CD4-positive, alpha-beta T cell treated with Interferon gamma for 1 hour (primary cell): ENCODE results near the gene C6orf89.
A peak's percentile ranks its signal among the peaks of the same experiment; 100 is the strongest.

Experiments
- DNase-seq: peaks from one replicate; pipeline ENCODE4 v3.0.0-alpha.2; 2020

Gene C6orf89

GRCh38 chr6:36954262-36954931 is 68.6 kb downstream of the C6orf89 start, which contains the start of gene PI16:
TSS of gene PI16 (plus strand) at chr6:36954738. CDS start at chr6:36954761, 23 bp downstream.
- no peak for DNase-seq

DNA sequence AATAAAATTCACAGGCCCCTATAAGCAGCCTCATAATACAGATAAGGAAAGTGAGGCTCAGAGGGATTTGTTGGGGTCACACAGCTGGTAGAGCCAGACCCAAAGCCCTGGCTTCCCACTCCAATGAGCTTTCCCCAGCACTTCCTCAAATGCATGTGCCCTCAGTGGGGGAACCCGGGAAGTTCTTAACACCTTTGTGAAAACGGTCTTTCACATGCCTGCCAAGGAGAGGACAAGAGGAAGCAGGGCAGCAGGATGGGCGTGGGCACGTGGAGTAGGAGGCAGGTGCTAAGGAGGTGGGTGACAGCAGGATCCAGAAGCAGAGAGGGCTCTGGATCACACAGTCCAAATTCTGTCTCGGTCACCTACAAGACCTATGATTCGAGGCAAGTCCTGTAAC is 69.4 kb downstream of the C6orf89 start:
- DNase-seq, result no peak

- no peak for DNase-seq
Measured at GRCh38 chr6:36955671-36956445, 70.1 kb downstream of the C6orf89 start.

GRCh38 chr6:36956446-36956820 is 70.7 kb downstream of the C6orf89 start:
- no peak for DNase-seq

DNA sequence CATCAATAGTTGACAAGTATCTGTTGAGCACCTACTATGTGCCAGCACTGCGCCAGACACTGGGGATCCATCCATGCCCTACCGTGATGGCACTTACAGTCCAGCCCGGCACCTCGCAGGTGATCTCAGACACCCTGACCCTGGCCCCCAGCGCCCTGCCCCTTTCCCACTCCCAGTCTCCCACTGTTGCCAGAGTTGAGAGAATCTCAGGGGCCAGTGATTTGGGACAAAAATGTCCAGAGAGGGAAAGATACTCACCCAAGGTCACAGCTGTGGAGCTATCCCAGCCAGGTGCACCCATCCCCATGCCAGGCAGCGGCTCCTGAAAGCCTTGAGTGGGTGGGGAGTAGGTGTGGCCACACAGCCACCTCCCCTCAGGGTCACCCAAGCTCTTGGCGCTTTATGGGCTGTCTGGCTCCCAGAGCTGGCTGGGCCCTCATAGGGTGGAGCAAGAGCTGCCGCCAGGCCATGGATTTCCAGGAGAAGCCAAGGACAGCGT is 72.1 kb downstream of the C6orf89 start:
- no peak for DNase-seq

DNA sequence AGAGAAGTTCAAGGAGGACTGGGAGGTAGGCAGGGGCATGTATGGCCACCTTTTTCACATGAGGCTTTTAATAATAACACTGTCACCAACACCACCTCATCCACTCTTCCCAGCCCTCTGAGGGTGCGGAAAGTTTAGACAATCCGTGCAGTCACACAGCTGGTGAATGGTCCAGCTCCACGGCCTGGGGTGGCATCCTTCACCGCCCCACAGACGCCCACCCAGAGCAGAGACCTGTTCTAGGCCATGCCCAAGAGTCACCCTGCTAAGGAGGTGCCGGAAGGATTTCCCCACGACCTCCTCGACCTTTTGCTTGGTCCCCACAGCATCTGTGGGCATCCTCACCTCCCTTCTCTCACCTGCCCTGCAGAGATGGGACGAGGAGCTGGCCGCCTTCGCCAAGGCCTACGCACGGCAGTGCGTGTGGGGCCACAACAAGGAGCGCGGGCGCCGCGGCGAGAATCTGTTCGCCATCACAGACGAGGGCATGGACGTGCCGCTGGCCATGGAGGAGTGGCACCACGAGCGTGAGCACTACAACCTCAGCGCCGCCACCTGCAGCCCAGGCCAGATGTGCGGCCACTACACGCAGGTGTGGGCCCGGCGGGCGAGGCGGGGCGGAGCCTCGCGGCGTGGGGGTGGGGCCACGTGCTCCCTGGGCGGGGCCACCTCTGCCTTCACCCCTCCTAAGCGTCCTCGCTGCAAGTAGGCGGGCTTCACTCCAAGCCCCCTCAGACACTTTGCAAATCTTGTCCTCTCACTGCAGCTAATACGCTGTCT is 73.2 kb downstream of the C6orf89 start:
- no peak for DNase-seq

DNA sequence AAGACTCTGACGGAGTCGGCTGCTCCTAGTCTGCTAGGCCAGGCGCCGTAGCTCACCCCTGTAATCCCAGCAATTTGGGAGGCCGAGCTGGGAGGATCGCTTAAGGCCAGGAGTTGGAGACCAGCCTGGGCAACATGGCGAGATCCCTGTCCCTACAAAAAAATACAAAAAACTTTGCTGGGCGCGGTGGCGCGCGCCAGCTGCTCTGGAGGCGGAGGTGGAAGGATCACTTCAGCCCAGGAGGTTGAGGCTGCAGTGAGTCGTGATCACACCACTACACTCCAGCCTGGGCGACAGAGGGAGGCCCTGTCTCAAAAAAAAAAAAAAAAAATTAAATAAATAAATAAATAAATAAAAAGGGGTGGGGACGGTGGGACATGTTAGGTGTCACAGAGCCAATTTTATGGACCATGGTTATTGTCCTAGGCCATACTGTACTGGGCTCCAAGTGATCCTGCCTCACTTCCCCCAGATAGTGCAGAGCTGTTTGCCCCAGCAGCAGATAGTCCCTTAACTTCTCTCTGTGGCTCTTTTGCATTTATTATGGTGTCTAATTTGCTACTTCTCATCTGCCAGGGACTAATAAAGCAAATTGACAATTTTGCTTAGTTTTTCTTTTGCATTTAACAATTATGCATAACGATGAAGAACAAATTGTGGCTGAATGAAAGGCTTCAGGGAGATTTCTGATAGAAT is 74.0 kb downstream of the C6orf89 start:
- no peak for DNase-seq

- no peak for DNase-seq
Measured at GRCh38 chr6:36961441-36962435, 76.0 kb downstream of the C6orf89 start.

GRCh38 chr6:36962874-36963273 is 77.1 kb downstream of the C6orf89 start:
- DNase-seq, result peak; percentile 89

- peak; percentile 36 for DNase-seq
Measured at GRCh38 chr6:36963451-36964290, 77.9 kb downstream of the C6orf89 start.

- DNase-seq, result no peak
Measured at GRCh38 chr6:36964349-36964748, 78.6 kb downstream of the C6orf89 start.

DNA sequence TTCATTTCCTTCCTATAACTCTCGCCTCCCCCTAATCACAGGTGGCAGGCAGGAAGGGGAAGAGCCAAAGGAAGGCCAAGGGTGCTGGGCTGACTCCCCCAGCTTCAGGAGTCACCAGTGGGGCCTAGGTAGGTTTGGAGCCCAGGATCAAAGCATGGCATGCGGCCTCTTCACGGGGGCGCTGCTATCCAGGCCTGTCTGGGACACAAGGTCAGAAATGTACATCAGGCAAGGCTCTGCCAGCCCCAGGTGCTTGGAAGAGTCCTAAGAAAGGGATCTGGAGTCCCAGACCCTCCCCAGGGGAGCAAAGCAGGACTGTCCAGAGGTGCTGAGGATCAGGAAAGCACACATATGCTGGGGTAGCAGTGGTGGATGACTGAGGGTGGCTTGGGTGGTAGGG is 79.2 kb downstream of the C6orf89 start:
- DNase-seq, result no peak

DNA sequence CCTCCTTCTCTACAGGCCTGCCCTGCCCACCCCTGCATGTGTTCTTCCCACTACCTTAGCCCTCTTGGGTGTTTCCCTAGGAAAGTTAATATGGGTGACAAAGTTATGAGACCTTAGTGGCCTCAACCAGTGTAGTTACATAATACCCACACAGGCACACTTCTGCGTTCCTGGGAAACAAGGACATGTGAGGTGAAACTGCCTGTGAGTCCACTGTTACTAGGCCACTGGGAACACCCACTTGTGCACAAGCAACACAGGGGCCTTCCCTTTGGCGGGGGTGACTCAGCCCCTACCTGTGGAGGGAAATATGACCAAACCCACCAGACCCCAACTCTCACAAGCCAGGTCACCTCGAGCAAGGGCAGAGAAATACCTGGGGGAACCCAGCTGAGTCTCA is 81.5 kb downstream of the C6orf89 start:
- DNase-seq, result no peak

- DNase-seq, result no peak
Measured at GRCh38 chr6:36967757-36968156, 82.0 kb downstream of the C6orf89 start.

DNA sequence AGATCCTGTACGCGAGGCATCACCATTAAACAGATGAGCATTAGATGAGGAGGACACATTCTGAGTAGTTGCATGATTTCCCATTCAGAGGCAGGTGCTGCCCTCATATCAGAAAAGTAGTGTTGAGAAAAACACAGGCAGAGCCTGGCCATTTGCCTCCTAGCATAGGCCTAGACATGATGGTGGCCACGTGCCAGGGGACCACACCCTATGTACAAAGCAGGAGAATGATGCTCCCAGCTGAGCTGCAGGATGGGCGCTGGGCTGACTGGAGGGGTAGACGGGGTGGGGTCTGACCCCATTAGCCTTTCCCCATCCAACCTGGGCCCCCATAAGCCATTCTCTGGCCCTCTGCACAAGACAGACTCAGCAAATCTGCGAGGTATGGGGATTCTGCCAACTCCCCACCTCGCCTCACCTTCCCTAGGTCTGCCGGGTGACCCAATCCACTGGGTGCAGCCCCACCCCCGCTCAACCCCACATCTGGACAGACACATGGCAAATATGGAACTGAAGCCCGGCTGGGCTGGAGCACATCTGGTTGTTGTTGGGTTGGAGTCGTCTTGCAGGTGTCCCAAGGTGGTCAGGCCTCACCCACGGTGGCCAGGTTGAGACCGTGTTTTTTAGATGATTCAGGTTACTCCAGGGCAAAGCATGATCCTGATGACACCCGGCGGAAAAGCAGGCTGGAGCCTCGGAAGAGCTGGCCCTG is 82.7 kb downstream of the C6orf89 start:
- no peak for DNase-seq

DNA sequence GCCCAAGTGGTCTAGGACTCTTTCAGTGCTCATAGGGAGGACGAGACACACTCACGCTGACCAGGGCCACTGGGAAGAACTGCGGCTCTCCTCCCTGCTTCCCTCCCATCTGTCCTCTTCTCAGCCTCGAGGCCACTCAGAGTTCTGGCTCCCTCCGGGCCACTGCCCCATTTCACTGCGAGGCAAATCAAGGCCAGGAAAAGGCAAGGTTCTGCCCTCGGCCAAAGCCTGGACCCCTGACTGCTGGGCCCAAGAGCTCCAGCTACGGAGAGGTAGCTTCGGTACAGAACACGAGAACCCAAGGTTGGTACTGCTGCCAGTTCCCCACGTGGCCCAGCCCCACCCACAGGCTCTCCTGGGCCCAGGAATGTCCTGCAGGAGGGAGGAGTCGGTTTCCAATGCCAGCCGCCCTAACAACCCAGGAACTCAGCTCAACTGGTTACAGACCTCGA is 83.5 kb downstream of the C6orf89 start:
- no peak for DNase-seq

DNA sequence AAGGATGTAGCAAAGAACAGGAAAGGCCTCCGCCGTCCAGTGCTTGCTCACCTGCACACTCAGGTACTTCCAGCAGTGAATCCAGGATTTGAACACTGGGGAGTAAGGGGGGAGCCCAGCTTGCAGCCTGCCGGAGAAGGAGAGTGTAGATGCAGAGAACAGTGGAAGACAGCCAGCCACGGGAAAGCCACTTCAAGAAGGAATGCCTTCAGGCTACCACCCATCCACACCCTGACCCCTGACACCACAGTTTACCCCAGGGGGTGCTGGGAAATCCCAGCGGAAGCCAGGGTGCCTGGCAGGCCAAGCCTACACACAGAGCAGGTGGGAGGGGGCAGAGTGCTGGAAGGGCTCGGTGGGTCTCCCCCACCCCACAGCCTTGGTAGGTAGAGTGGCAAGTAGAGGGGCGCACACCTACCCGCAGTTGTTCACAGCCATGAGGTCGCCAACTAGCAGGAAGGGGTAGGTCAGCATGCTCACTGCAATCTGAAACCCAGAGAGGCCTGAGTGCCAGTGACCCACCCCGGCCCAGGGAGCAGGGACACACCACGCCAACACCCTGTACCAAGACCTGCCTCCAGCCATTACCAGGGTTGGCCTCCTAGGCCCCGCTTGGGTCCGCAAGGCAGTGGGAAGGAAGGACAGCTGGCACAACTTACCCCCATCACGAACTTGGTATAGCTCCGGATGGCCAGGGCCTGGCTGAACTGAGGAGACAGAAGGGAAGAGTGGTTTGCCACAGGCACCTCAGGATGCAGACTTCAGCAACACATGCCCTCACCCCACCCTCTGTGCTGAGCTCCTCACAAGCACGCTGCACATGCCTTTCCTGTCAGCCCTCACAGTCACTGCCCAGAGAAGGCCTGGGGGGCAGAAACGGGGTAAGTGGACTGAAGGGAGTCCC is 84.5 kb downstream of the C6orf89 start:
- DNase-seq, result no peak
